ENCODE data around the gene RNF40.

- no peak for TF ChIP-seq CTCF (IDR thresholded peaks at IDR 0.05; ENCODE audit: low read length)
- TF ChIP-seq EZH2 (optimal IDR thresholded peaks at IDR 0.05; ENCODE audit: low read depth, low read length): no peak
- no peak for TF ChIP-seq EZH2phosphoT487 (IDR thresholded peaks at IDR 0.05; ENCODE audit: low read length)
Observed at GRCh38 chr16:30738984-30739951, 22.9 kb upstream of the RNF40 start.

All from MM.1S (cell line).